IPS-11a (cell line): ENCODE results near the gene OR1K1.

Experiments used
- H3K4me3 ChIP-seq: one replicate; pipeline ENCODE4 v1.5.1; 2013; ENCODE audit warnings: low read depth, low read length, control low read depth

The OR1K1 gene

GRCh38 chr9:122848256-122848943 lies 48.5 kb downstream of the OR1K1 start:
- H3K4me3 ChIP-seq = no peak overlapping the region
